Measurements from ENCODE around the gene SMC2. TPM values are rescaled to one million over a fixed set of nuclear protein-coding genes. Genes with fewer than 3 reads are reported as not detected.

SMC2 gene
- total and polyA plus RNA-seq, 9 donors: 3.2 to 9.7 (median 5.3) TPM

- DNase-seq: no peak
- intact Hi-C loops (cut with DNase I): no loop called here
- no peak overlapping the region for H3K27ac ChIP-seq
- 76 to 82% (median 78%) methylated on average over 3 of the region's 3 CpGs for WGBS, 3 donors
- no peaks in the 10 kb centered on the region for H3K9me3 ChIP-seq
- H3K4me3 ChIP-seq: no peak overlapping the region
- peaks cover 2% of the 10 kb centered on the region for H3K4me1 ChIP-seq (ENCODE audit: insufficient read depth)
- no peaks in the 10 kb centered on the region for H3K36me3 ChIP-seq
- TF ChIP-seq POLR2A (IDR thresholded peaks at IDR 0.05) (no peak), EP300 (IDR thresholded peaks at IDR 0.05) (no peak)
- TF ChIP-seq, protein P1, sequence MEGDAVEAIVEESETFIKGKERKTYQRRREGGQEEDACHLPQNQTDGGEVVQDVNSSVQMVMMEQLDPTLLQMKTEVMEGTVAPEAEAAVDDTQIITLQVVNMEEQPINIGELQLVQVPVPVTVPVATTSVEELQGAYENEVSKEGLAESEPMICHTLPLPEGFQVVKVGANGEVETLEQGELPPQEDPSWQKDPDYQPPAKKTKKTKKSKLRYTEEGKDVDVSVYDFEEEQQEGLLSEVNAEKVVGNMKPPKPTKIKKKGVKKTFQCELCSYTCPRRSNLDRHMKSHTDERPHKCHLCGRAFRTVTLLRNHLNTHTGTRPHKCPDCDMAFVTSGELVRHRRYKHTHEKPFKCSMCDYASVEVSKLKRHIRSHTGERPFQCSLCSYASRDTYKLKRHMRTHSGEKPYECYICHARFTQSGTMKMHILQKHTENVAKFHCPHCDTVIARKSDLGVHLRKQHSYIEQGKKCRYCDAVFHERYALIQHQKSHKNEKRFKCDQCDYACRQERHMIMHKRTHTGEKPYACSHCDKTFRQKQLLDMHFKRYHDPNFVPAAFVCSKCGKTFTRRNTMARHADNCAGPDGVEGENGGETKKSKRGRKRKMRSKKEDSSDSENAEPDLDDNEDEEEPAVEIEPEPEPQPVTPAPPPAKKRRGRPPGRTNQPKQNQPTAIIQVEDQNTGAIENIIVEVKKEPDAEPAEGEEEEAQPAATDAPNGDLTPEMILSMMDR (IDR thresholded peaks at IDR 0.05): no peak
- no peaks in the 10 kb centered on the region for H3K27me3 ChIP-seq
Observed at GRCh38 chr9:104073098-104073769, 20.9 kb upstream of the SMC2 start.

- no peaks in the 10 kb centered on the region for H3K9me3 ChIP-seq
- 86 to 92% (median 88%) methylated on average over 3 of the region's 3 CpGs for WGBS, 3 donors
- no peaks in the 10 kb centered on the region for H3K27me3 ChIP-seq
- no peaks in the 10 kb centered on the region for H3K36me3 ChIP-seq
- no peak for TF ChIP-seq POLR2A (IDR thresholded peaks at IDR 0.05)
- no peak for TF ChIP-seq EP300 (IDR thresholded peaks at IDR 0.05)
- no peak overlapping the region for H3K4me3 ChIP-seq
- no peak for DNase-seq
- H3K4me1 ChIP-seq (ENCODE audit: insufficient read depth): peaks cover 2% of the 10 kb centered on the region
- H3K27ac ChIP-seq: no peak overlapping the region
- intact Hi-C loops (cut with DNase I): no loop called here
Observed at GRCh38 chr9:104073770-104074133, 20.4 kb upstream of the SMC2 start.

GRCh38 chr9:104074876-104075275 is 19.2 kb upstream of the SMC2 start:
- 5 to 12% (median 5%) methylated on average over 2 of the region's 2 CpGs for WGBS, 3 donors
- Histone ChIP-seq H3K36me3 (no peaks in the 10 kb centered on the region), H3K27ac (no peak overlapping the region), H3K4me3 (no peak overlapping the region), H3K9me3 (no peaks in the 10 kb centered on the region), H3K4me1 (ENCODE audit: insufficient read depth) (peaks cover 2% of the 10 kb centered on the region), H3K27me3 (no peaks in the 10 kb centered on the region)
- intact Hi-C loops (cut with DNase I): no loop called here
- DNase-seq: no peak
- TF ChIP-seq, protein P1 (IDR thresholded peaks at IDR 0.05): no peak
- TF ChIP-seq POLR2A (IDR thresholded peaks at IDR 0.05) (no peak), EP300 (IDR thresholded peaks at IDR 0.05) (no peak)

DNA sequence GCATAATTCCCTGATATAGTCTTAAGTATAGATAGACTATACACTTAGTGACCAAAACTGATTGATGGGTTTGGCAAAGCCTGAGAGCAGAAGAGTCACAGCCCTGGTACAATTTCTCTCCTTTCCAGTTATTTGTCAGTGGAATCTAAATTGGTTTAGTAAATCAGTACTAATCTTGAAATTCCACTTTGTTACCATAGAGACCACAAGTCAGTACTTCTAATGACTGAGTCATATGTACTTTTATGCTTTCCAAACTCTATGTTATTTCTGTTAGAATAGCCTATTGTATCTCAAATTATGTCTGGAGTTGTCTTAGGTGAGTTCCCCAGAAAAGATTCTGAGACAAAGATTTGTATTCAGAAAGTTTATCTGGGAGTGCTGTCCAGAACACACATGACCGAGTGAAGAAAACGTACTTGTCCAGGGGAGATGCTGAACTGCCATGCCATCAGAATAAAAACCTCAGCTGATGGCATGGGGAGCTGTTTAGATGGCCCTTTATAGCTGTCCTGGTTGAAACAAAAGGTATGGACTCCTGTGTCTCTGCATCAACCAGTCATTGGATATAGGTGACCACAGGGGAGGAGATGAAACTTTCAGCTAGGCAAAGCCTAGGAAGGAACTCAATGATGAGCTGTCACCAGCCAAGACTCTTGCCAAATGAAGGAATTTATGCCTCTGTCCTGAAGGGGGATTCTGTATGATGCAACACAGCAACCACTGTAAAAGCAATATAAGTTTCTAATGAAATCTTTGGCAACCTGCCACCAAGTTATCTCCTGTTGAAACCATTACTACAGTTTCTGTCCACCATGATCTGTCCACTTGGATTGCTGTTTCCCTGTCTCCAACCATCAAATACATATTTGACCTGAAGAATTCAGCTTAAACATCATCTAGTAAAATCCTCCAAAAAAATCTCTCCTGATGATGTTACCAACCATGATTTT is 18.0 kb upstream of the SMC2 start:
- TF ChIP-seq, protein P1 (IDR thresholded peaks at IDR 0.05): no peak
- TF ChIP-seq EP300 (IDR thresholded peaks at IDR 0.05) (no peak), POLR2A (IDR thresholded peaks at IDR 0.05) (no peak)
- H3K4me1 ChIP-seq (ENCODE audit: insufficient read depth): peaks cover 2% of the 10 kb centered on the region
- no peak overlapping the region for H3K27ac ChIP-seq
- H3K9me3 ChIP-seq: no peaks in the 10 kb centered on the region
- 34 to 90% (median 87%) methylated on average over 2 of the region's 2 CpGs for WGBS, 3 donors
- intact Hi-C loops (cut with DNase I): no loop called here
- H3K4me3 ChIP-seq: no peak overlapping the region
- no peaks in the 10 kb centered on the region for H3K36me3 ChIP-seq
- no peaks in the 10 kb centered on the region for H3K27me3 ChIP-seq
- no peak for DNase-seq

DNA sequence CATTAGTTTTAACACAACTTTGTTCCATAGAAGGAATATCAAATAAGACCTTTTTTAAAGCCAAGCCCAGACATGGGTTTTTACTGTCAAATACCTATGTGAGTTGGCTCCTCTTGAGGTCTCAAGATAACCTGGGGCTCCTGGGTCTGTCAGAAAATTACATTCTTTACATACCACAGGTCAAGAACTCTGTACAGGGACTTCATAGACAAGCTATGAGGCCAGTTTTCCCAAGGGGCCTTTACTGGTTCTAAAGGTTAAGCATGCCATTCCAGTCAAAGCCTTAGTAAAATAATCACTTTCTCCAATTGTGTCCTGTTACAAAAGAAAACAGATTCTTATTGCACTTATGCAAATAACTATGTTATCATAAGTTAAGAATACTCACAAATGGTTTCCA is 15.5 kb upstream of the SMC2 start:
- intact Hi-C loops (cut with DNase I): no loop called here
- H3K36me3 ChIP-seq: no peaks in the 10 kb centered on the region

More for the DNA sequence above, 15.5 kb upstream of the SMC2 start:
- Histone ChIP-seq H3K27ac (no peak overlapping the region), H3K4me3 (no peak overlapping the region), H3K27me3 (no peaks in the 10 kb centered on the region), H3K9me3 (no peaks in the 10 kb centered on the region), H3K4me1 (ENCODE audit: insufficient read depth) (peaks cover 2% of the 10 kb centered on the region)
- no peak for DNase-seq
- no peak for TF ChIP-seq POLR2A (IDR thresholded peaks at IDR 0.05)

All from ovary (tissue), 9 donors.